ENCODE measurements around the gene SUPT4H1. TPM values are rescaled to one million over a fixed set of nuclear protein-coding genes. Genes with fewer than 3 reads are reported as not detected.
"Not testable (repeated sequence)": the region's sequence is repeated elsewhere in the genome, so short reads cannot be mapped to it uniquely, and the experiment has no call there.

SUPT4H1 gene
- polyA plus RNA-seq (ENCODE audit: insufficient read length in 3 of 3), result 100 to 1,000 TPM; 142 to 156 (median 148) TPM

DNA sequence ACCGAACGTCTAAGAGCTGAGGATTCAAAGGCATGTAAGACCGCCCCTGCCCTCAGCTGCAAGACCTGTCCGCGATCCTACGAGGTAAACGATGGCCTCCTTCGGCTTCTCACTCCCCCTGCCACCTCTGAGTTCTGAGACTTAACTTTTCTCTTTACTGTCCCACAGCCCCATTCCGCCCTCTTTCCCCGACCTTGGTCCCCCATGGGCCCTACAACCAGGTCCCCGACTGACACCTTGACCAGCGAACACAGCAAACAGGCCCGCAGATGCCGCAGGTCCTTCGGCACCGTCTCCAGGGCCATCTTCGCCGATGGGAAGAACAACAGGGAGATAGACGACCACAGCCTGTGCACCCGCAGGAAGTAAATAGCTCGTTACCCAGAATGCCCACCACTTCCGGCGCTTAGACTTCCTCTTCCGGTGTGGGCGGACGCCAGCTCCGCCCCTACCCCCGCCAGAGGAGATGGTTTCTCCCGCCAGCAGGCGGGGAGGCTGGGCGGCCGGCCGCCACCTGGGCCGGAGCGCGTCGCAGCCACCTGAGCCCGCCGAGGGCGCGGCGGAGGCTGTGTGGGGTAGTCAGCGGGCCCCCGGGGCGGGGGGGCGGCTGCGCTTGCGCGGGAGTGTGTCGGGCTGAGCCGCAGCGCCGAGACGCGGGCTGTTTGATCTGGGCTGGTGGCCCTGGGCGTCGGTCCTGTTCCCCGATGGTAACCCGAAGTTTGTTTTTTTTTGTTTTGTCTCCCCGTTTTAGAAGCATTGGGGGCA, at the start of gene SUPT4H1:
Gene SUPT4H1, minus strand, starts transcription at position 371 of the 765 bp plus-strand sequence. Its CDS starts 66 bp downstream, at position 305.
- peak; percentile 82 to 88 (median 86) for DNase-seq (ENCODE audit: low read depth in 3 of 3, low spot score in 2 of 3)

GRCh38 chr17:58401287-58401686, 49.3 kb upstream of the SUPT4H1 start:
- no peak for DNase-seq (ENCODE audit: low read depth in 3 of 3, low spot score in 2 of 3)

- DNase-seq (ENCODE audit: low read depth in 3 of 3, low spot score in 2 of 3), result no peak
Measured at GRCh38 chr17:58400826-58401225, 48.8 kb upstream of the SUPT4H1 start.

DNA sequence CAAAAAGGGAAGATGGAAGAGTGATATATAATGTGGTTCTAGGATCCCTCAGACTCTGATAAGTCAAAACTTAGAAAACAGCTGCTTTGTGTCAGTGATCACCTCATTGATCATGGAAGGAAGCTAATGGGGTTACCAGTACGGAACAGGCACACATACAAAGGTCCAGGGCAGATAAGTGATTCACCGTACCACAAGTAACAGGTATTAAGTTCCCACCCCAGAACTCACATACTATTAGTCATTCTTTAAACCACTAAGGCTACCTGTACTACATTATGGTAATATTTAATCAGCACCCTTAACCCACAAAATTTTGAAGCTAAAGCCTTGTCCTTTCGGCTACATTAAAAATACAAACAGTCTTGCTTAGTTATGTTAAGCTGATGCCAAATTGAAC, 48.0 kb upstream of the SUPT4H1 start:
- DNase-seq (ENCODE audit: low read depth in 3 of 3, low spot score in 2 of 3), result no peak

GRCh38 chr17:58398574-58399266, 46.7 kb upstream of the SUPT4H1 start:
- no peak for DNase-seq (ENCODE audit: low read depth in 3 of 3, low spot score in 2 of 3)

DNA sequence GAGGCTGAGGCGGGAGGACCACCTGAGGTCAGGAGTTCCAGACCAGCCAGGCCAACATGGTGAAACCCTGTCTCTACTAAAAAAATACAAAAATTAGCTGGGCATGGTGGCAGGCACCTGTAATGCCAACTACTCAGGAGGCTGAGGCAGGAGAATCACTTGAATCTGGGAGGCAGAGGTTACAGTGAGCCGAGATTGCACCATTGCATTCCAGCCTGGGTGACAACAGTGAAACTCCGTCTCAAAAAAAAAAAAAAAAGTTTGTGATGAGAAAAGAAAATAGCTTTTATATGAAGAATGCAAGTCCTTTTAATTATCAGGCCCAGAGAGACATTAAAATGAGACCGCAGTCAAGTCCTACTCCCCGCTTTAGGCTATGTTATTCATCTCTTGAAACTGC, 45.4 kb upstream of the SUPT4H1 start:
- DNase-seq (ENCODE audit: low read depth in 3 of 3, low spot score in 2 of 3), result not testable (repeated sequence)

- DNase-seq (ENCODE audit: low read depth in 3 of 3, low spot score in 2 of 3), result no peak
Measured at GRCh38 chr17:58396173-58396572, 44.2 kb upstream of the SUPT4H1 start.

DNA sequence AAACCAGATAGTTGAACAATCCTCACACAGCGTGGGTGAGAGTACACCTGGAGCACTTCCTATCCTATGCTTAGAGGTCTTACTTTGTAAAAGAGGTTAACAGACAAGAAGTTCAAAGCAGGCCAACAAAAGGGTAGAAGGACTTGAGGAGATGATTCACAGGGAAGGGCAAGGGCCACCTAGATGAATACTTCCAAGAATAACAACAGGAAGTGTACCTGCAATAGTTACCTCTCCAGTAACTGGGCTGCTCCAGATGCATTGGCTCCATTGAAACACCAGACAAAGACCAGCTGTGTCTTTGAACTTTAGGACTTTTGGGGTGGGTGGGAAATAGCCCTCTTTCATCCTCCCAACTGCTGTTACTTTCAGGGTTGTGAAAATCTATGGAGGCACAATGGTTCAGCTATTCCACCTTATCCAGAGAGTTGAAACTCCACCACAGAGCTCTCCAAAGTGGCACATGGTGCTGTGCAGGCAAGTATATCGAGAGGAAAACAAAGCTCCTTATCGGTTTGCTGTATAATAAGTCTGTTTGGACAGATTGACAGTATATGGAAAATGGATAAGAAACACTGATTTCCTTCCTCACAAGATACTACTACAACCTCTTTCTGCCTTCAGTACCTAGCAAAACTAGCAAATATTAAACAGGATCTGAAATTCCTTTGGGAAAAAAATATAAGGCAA, 42.7 kb upstream of the SUPT4H1 start:
- no peak for DNase-seq (ENCODE audit: low read depth in 3 of 3, low spot score in 2 of 3)

- DNase-seq (ENCODE audit: low read depth in 3 of 3, low spot score in 2 of 3), result peak; percentile 60 to 83 (median 78)
Measured at GRCh38 chr17:58391302-58391984, 39.4 kb upstream of the SUPT4H1 start.

GRCh38 chr17:58390884-58391283, 38.9 kb upstream of the SUPT4H1 start:
- DNase-seq (ENCODE audit: low read depth in 3 of 3, low spot score in 2 of 3), result no peak

DNA sequence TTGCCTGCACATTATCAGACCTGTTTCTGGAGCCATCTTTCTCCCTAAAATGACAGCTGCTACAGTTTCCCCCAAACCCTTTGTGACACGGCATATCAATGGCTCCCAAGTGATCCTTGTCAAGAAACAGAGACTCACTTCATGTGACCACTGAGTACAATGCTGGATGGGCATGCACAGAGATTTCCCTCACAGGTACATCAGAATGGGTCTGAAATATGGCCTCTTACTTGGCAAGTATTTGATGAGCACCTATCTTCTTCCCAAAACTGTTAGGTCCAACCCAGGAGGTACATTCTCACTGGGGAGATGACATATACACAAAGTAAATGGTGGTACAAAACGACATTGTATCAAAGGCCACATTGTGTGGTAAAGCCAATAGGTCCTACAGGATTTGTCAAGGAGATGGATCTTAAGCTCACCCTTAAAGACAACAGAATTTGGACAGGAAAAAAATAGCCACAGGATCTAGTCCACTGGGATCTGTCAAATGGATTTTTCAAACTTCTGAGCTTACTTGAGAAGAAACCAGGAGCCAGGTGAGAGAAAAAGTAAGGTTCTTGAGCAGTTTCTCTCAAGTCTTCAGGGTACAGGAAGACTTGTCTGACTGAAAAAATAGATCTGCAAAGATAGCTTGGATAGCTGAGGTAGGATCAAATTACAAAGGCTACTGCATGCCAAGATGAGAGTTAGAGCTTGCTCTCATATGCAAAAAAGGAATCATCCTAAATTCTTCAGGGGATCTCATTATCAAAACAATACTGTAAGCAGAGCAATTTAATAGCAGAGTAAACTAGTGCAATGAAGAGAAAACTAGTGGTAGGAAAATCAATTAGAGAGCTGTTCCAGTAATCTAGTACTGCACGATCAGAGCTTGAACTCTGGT, 36.5 kb upstream of the SUPT4H1 start:
- DNase-seq (ENCODE audit: low read depth in 3 of 3, low spot score in 2 of 3), result no peak

DNA sequence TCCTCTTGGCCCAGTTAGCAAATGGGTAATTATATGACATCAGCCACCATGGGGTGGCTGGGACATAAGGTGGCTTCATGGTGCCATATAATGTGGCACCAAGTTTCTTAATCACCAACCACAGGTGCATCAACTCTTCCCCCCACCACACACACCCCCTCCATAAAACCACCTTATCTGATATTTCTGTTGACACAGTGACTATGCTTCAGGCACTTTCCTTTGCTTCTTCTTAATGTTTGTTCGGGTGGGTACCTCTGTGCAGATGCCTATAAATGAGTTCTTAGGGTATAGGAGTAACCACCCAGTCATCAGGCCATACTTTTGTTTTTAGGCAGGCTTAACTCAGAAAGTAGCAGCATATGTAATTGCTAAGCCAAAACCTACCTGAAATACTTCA, 35.8 kb upstream of the SUPT4H1 start:
- no peak for DNase-seq (ENCODE audit: low read depth in 3 of 3, low spot score in 2 of 3)

GRCh38 chr17:58386708-58387107, 34.7 kb upstream of the SUPT4H1 start:
- no peak for DNase-seq (ENCODE audit: low read depth in 3 of 3, low spot score in 2 of 3)

DNA sequence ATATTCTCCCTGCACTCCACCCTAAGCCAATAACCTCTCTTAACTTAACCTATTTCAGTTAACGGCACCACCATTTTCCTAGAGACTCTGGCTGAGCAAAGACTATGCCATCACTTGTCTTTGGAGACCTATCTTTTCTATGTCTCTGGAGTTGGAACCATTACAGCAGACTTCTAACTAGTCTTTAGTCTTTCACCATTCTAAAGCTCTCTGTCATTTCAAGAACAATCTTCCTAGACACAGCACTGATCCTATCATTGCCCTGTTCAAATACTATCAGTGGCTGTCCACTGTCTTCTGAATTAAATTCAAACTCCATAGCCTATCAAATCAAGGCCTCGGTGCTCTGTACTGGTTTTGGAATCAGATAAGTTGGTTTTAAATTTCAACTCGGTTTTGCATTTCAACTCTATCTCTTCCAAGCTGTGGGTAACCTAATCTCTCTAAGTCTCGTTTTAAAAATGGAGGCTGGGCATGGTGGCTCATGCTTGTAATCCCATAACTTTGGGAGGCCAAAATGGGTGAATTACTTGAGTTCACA, 33.4 kb upstream of the SUPT4H1 start:
- no peak for DNase-seq (ENCODE audit: low read depth in 3 of 3, low spot score in 2 of 3)

DNA sequence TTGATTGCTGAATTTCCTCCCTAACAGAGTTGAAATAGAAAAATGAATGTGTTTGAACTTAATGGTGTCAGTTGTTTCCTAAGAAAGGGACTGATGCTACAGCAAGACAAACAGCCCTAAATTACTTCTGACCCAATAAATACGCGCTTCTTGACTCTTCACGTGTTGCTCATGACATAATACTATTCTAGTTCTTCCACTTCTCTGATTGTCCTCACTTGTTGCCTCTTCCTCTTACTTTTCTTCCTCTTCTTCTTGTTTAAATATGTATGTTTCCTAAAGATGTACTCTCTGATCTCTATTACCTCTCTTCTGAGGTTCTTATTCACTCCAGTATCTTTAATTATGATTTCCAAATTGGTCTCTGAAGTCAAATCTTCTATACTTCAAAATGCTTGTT, 32.9 kb upstream of the SUPT4H1 start:
- DNase-seq (ENCODE audit: low read depth in 3 of 3, low spot score in 2 of 3), result no peak

- DNase-seq (ENCODE audit: low read depth in 3 of 3, low spot score in 2 of 3), result no peak
Measured at GRCh38 chr17:58383892-58384462, 32.0 kb upstream of the SUPT4H1 start.

DNA sequence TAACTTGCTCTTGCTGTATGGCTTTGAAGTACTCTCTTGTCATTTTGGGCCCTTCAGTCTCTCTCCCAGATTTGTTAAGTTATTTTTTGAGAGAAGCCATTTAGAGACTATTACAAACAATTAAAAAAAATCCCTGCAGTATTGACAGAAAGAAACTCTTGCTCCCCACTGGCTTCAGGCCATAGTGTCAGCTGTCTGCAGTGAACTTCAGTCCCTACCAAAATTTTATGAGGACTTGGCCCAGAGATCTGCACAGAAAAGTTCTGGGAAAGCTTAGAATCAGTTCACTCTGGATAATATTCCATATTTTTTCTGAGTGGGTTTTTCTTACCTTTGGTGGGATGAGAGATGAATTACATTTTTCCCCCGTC, 30.9 kb upstream of the SUPT4H1 start:
- DNase-seq (ENCODE audit: low read depth in 3 of 3, low spot score in 2 of 3), result no peak

- no peak for DNase-seq (ENCODE audit: low read depth in 3 of 3, low spot score in 2 of 3)
Measured at GRCh38 chr17:58382108-58382871, 30.3 kb upstream of the SUPT4H1 start.
